GM12878 (cell line): ENCODE measurements around the gene TNRC6B. TPM values are rescaled to one million over a fixed set of nuclear protein-coding genes. Genes with fewer than 3 reads are reported as not detected.
A peak's percentile ranks its signal among the peaks of the same experiment; 100 is the strongest.

Experiments used
- ATAC-seq: fragments of 200-7000 bp; cut with Tn5 transposase; 3 replicates; pipeline ENCODE4 v1.9.1; 2020; ENCODE audit warnings: mild to moderate bottlenecking, moderate library complexity
- BruUV-seq: library from RNA; stranded (reverse); fragments of 400-500 nt; replicated peaks from 2 replicates; lab custom pipeline; 2021; lab: Mats Ljungman, UMichigan
- CTCF ChIA-PET: fragments of 300-600 bp; sonication (Branson Sonifier 250); formaldehyde crosslinking; extraction: SDS; loops from one replicate; lab custom pipeline; 2021; ENCODE audit warnings: inconsistent platforms; lab: Yijun Ruan, JAX
- POLR2A ChIA-PET: fragments of 350-600 bp; formaldehyde crosslinking; extraction: SDS; loops from one replicate; lab custom pipeline; 2021; ENCODE audit warnings: inconsistent platforms; lab: Charles Lee
- RAD21 ChIA-PET: fragments of 300-600 bp; sonication (Branson Sonifier 250); formaldehyde crosslinking; loops from one replicate; lab custom pipeline; 2023; ENCODE audit warnings: antibody characterized with exemption; ENCODE audit not compliant: unreplicated experiment; lab: Charles Lee
- SMC1A ChIA-PET: fragments of 300-600 bp; sonication (Branson Sonifier 250); formaldehyde crosslinking; loops from one replicate; lab custom pipeline; 2023; ENCODE audit not compliant: unreplicated experiment, uncharacterized antibody; lab: Charles Lee
- DNase-seq: peaks from one replicate; pipeline ENCODE4 v3.0.0-alpha.2; 2011; ENCODE audit warnings: low read depth, low spot score
- FAIRE-seq: peaks from 3 replicates; lab custom pipeline; 2011; peaks lifted over from hg19 to GRCh38; lab: Jason Lieb, UNC
- H2AFZ ChIP-seq: 2 replicates; pipeline ENCODE4 v1.6.0; 2011; ENCODE audit warnings: low read depth, low read length, control low read depth; ENCODE audit not compliant: control insufficient read depth
- H3K27ac ChIP-seq: 2 replicates; pipeline ENCODE4 v1.5.1; 2011; ENCODE audit warnings: control low read depth; ENCODE audit not compliant: control insufficient read depth, insufficient read depth
- H3K27me3 ChIP-seq, 2 experiments: replicated peaks in 1 of 2; 2 replicates each; pipeline versions ENCODE4 v1.6.0 to v1.6.1; 2011; ENCODE audit warnings: low read length in 1 of 2; ENCODE audit not compliant: control insufficient read depth in 2 of 2, insufficient read depth in 2 of 2
- H3K36me3 ChIP-seq, 2 experiments: 2 replicates each; pipeline ENCODE4 v1.5.1; 2011; ENCODE audit warnings: low read length in 1 of 2; ENCODE audit not compliant: control insufficient read depth in 2 of 2, insufficient read depth in 2 of 2
- H3K4me1 ChIP-seq: 2 replicates; pipeline ENCODE4 v1.6.1; 2011; ENCODE audit warnings: mild to moderate bottlenecking, low read length, moderate library complexity, mixed read lengths; ENCODE audit not compliant: control insufficient read depth, insufficient read depth
- H3K4me2 ChIP-seq: 2 replicates; pipeline ENCODE4 v1.6.0; 2011; ENCODE audit warnings: control low read depth; ENCODE audit not compliant: control insufficient read depth, insufficient read depth
- H3K4me3 ChIP-seq: fragments of 200-600 bp; sonication (generic); 2 replicates; pipeline ENCODE4 v1.5.1; 2016
- H3K79me2 ChIP-seq: 2 replicates; pipeline ENCODE4 v1.6.0; 2011; ENCODE audit warnings: low read length; ENCODE audit not compliant: control insufficient read depth, insufficient read depth
- H3K9ac ChIP-seq: 2 replicates; pipeline ENCODE4 v1.8.0; 2011; ENCODE audit warnings: low read length, control low read depth, mixed read lengths; ENCODE audit not compliant: control insufficient read depth, insufficient read depth
- H3K9me3 ChIP-seq: replicated peaks from 3 replicates; pipeline ENCODE4 v1.5.1; 2011; ENCODE audit warnings: mild to moderate bottlenecking, low read length; ENCODE audit not compliant: control insufficient read depth, insufficient read depth
- H4K20me1 ChIP-seq: 2 replicates; pipeline ENCODE4 v1.6.0; 2011; ENCODE audit not compliant: control insufficient read depth, insufficient read depth
- DPF2 ChIP-seq: fragments of 450-650 bp; IDR thresholded peaks from 2 replicates; pipeline ENCODE4 v1.6.1; 2017; ENCODE audit warnings: mild to moderate bottlenecking
- HCFC1 ChIP-seq: fragments of 150-350 bp; IDR thresholded peaks from 2 replicates; pipeline ENCODE4 v1.6.1; 2014; ENCODE audit warnings: low read length
- JUNB ChIP-seq: IDR thresholded peaks from 2 replicates; pipeline ENCODE4 v1.6.1; 2016; ENCODE audit warnings: antibody characterized with exemption, mild to moderate bottlenecking
- MXI1 ChIP-seq: fragments of 150-350 bp; IDR thresholded peaks from 2 replicates; pipeline ENCODE4 v1.6.1; 2011; ENCODE audit warnings: low read depth, mild to moderate bottlenecking, inconsistent platforms, low read length, improper control_type of control experiment
- NRF1 ChIP-seq: conservative IDR thresholded peaks from 2 replicates; pipeline ENCODE4 v1.6.1; 2011; ENCODE audit warnings: mild to moderate bottlenecking, low read depth, low read length, improper control_type of control experiment
- RAD51 ChIP-seq: fragments of 450-650 bp; IDR thresholded peaks from 2 replicates; pipeline ENCODE4 v1.6.1; 2016; ENCODE audit warnings: moderate library complexity, mild to moderate bottlenecking, inconsistent platforms
- SIX5 ChIP-seq: IDR thresholded peaks from 2 replicates; pipeline ENCODE4 v1.6.1; 2011; ENCODE audit warnings: mild to moderate bottlenecking, low read depth, low read length, moderate library complexity; ENCODE audit not compliant: severe bottlenecking
- TCF7 ChIP-seq: IDR thresholded peaks from 2 replicates; pipeline ENCODE4 v1.6.1; 2014; ENCODE audit warnings: antibody characterized with exemption, borderline replicate concordance
- ZBTB40 ChIP-seq: fragments of 450-650 bp; IDR thresholded peaks from 2 replicates; pipeline ENCODE4 v1.6.1; 2016; ENCODE audit warnings: mild to moderate bottlenecking, moderate library complexity, borderline replicate concordance
- WGBS: methylation state at CpG from one replicate; pipeline ENCODE4 v1.1.6; 2016; ENCODE audit warnings: low lambda C conversion rate; ENCODE audit not compliant: insufficient replicate concordance, insufficient coverage; ENCODE audit errors: missing lambda C conversion rate; 5-methylcytosine and 5-hydroxymethylcytosine counted together
- in situ Hi-C: fragments of 300-500 bp; cut with MboI; formaldehyde crosslinking; loops from 9 replicates; pipeline ENCODE4 v1.14.3; 2018; ENCODE audit warnings: mixed read lengths
- intact Hi-C: fragments of 100-400 bp; cut with micrococcal nuclease; formaldehyde crosslinking; loops from one replicate; pipeline ENCODE4 v1.14.2; 2022; ENCODE audit not compliant: unreplicated experiment
- polyA plus RNA-seq, 11 experiments: library from polyadenylated mRNA; depleted of rRNA in 4 of 11; unstranded in 6 of 11; stranded (reverse) in 5 of 11; fragments of >200 nt; fragmentation: Nextera tagmentation in 4 of 11; fragmentation: Illumina TruSeq in 1 of 11; extraction: Ambion mirVana in 4 of 11; extraction: Trizol in 1 of 11; gene quantifications; 1 replicate in 1 of 11; 2 replicates in 10 of 11; pipeline versions ENCODE4 v1.2.1 to v1.2.3, GENCODE V29; 2011 to 2016; ENCODE audit warnings: inconsistent platforms in 2 of 11, missing spikeins in 2 of 11, low read depth in 1 of 11
- total RNA-seq, 4 experiments: library from RNA; depleted of rRNA in 3 of 4; stranded (reverse); fragments of >200 nt in 3 of 4; fragmentation: Illumina TruSeq in 1 of 4; extraction: Trizol in 1 of 4; gene quantifications; 2 replicates each; pipeline versions ENCODE4 v1.2.1 to v1.2.3, GENCODE V29; 2013 to 2021
- TF ChIP-seq, protein P1 (sequence below): IDR thresholded peaks from 2 replicates; pipeline ENCODE4 v1.6.1; 2011; ENCODE audit warnings: low read depth, mild to moderate bottlenecking, low read length, moderate library complexity, borderline replicate concordance; ENCODE audit errors: extremely low read depth

TNRC6B gene
- total and polyA plus RNA-seq, 10 of the 15 experiments (the other 5 are each of a cell fraction or from before 2014, with no cell fraction given) = 3.6 to 32.8 (median 16.4) TPM

- Histone ChIP-seq H3K4me3 (no peak overlapping the region), H3K9ac (no peak overlapping the region), H3K9me3 (no peaks in the 10 kb centered on the region; the same call in 2 of the 3 replicates), H3K4me2 (peak overlapping the region; percentile 82), H3K79me2 (peaks cover 52% of the 10 kb centered on the region), H4K20me1 (no peaks in the 10 kb centered on the region), H2AFZ (no peak overlapping the region), H3K27me3 (no peaks in the 10 kb centered on the region), H3K4me1 (peaks cover 51% of the 10 kb centered on the region), H3K36me3 (no peaks in the 10 kb centered on the region; a peak in 1 of 4 replicates), H3K27ac (no peak overlapping the region)
- FAIRE-seq (no peak), DNase-seq (no peak), ATAC-seq (no peak)
- POLR2A ChIA-PET = no interaction called here
- WGBS = 97% methylated on average over 12 of the region's 12 CpGs
- in situ Hi-C loops = no loop called here
- SMC1A ChIA-PET = interaction anchor here (1.3 to 1.4 kb wide), 2 partner anchors 13 kb away, joined by 3 to 4 read pairs; no protein-coding TSS in a partner anchor
- CTCF ChIA-PET = no interaction called here
- TF ChIP-seq RAD51 (no peak), JUNB (no peak), SIX5 (no peak), NRF1 (no peak), HCFC1 (no peak), TCF7 (no peak), MXI1 (no peak), DPF2 (no peak), ZBTB40 (no peak)
- TF ChIP-seq, protein P1, sequence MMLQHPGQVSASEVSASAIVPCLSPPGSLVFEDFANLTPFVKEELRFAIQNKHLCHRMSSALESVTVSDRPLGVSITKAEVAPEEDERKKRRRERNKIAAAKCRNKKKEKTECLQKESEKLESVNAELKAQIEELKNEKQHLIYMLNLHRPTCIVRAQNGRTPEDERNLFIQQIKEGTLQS = no peak
- RAD21 ChIA-PET = interaction anchor here (0.6 kb wide), 1 partner anchor 413 kb away, joined by 3 read pairs; no protein-coding TSS in a partner anchor
- intact Hi-C loops = no loop called here
- BruUV-seq = no TSS peak
Observed at GRCh38 chr22:40211476-40212054, 33.8 kb downstream of the TNRC6B start.
